ENCODE results near the gene NOVA2.

NOVA2 gene, protein sequence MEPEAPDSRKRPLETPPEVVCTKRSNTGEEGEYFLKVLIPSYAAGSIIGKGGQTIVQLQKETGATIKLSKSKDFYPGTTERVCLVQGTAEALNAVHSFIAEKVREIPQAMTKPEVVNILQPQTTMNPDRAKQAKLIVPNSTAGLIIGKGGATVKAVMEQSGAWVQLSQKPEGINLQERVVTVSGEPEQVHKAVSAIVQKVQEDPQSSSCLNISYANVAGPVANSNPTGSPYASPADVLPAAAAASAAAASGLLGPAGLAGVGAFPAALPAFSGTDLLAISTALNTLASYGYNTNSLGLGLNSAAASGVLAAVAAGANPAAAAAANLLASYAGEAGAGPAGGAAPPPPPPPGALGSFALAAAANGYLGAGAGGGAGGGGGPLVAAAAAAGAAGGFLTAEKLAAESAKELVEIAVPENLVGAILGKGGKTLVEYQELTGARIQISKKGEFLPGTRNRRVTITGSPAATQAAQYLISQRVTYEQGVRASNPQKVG

DNA sequence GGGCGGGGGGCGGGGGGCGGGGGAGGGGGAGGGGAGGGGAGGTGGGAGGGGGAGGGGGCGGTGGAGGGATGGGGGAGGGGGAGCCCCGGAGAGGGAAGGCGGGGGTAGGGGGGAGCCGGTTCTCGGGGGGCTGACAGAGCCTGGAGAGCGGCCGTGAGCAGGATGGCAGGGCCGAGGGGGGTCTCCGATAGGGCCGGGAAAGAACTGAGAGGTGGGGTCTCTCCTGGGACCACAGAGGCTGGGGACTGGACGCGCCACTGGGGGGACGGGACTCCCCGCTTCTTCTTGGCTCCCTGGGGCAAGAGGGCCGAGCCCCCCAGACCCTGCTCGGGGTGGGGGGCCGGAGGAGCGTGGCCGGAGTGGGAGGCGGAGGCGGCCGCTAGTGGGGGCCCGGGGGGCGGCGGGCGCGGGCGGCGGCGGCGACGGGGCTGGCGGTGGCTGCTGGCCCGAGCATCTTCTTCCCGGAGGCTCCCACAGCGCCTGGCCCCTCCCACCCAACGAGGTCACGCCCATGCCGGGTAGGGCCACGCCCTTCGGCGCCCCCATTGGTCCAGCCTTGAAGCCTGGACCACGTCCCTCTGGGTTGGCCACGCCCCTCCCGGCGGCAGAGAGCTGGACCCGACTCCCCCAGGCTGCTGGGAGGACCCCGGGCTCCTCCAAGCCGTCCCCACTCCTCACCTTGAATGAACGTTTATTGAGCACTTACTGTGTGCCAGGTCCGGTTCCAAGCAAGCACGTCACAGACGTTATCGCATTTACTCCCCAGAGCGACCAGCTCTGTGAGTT is at the start of gene NOVA2:
Gene NOVA2, minus strand, starts transcription at position 313 of the 786 bp plus-strand sequence. CDS start 514 bp downstream, outside the sequence.
- DNase-seq (ENCODE audit: low read depth in 2 of 2), result no peak

- DNase-seq (ENCODE audit: low read depth in 2 of 2), result no peak
Observed at GRCh38 chr19:46023311-46023779, 49.7 kb upstream of the NOVA2 start.

- no peak for DNase-seq (ENCODE audit: low read depth in 2 of 2)
Observed at GRCh38 chr19:46022431-46023310, 49.0 kb upstream of the NOVA2 start, which contains the start of gene PGLYRP1. PGLYRP1 (minus strand) TSS chr19:46023053; CDS start chr19:46023021, 32 bp downstream.

- no peak for DNase-seq (ENCODE audit: low read depth in 2 of 2)
Observed at GRCh38 chr19:46022061-46022430, 48.4 kb upstream of the NOVA2 start.

GRCh38 chr19:46021531-46022041 is 47.9 kb upstream of the NOVA2 start:
- no peak for DNase-seq (ENCODE audit: low read depth in 2 of 2)

- DNase-seq (ENCODE audit: low read depth in 2 of 2), result no peak
Observed at GRCh38 chr19:46020819-46021125, 47.1 kb upstream of the NOVA2 start.

GRCh38 chr19:46019270-46019669 is 45.6 kb upstream of the NOVA2 start:
- DNase-seq (ENCODE audit: low read depth in 2 of 2), result no peak

DNA sequence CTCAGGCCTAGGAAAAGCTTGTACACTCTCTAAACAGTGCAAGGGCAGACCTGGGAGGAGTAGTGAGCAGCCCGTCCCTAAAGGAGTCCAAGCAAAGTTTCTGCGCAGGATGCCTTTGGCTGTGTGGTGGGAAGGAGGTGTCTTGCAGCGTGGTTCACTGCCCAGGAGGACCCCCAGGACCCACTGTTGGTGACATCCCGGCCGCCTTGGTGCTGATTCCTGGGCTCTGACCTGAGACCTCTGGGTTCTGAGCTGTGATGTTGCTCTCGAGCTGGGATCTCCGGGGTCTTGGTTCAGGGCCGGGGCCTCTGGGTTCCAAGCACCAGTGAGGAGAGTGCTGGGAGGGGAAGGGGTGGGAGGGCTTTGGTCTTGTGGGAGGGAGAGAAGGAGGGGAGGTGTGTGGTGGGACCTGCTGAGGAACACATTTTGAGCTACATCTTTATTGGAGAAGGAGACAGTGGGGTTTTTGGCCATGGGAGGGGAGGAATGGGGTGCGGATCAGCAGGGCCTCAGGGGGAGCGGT is 45.1 kb upstream of the NOVA2 start:
- DNase-seq (ENCODE audit: low read depth in 2 of 2), result no peak

DNA sequence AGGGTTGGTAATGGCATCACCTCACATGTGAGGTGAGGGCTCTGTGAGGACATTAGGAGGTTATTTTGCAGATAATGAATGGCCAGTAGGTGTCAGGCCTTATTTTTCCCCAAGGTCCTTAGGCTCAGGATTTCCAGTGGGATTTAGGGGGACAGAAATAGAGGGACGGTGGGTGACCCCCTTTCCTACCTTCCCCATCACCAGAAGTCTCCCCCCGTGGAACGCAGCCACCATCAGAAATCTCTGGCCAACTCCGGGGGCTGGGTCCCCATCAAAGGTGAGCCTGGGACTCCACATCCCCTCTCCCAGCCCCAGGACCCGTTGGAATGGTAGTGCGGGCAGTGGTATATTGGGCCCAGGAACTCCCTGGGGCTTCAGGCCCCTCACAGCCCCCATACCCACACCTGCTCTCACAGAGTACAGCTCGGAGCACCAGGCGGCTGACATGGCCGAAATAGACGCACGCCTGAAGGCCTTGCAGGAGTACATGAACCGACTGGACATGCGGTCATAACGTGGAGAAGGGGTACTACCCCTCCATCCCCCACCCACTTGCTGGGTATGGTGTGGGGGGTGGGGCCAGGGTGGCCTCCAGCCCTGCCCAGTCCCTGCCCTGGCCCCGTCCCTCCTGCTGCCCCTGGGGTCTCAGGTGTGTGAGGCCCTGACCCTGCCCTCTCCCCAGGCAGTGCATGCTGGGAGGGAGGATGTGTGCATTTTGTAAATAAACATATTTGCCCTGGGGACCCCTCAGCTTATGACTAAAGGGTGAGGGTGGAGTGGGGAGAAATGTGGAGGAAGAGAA is 44.4 kb upstream of the NOVA2 start:
- no peak for DNase-seq (ENCODE audit: low read depth in 2 of 2)

DNA sequence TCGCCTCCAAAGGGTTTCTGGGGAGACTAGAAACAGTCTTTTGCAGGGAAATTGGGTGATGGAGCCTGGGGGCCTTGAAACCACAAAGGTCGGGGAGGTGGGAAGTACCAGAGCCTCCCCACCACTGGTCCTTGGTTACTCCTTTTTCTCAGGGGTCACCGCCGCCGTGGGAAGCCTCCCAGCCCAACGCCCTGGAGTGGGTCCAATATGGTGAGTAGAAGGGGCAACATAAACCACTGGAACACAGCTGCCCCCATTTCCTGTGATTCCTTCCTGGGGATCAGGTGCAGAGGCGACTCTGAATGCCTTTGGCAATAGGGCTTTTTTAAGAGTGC is 43.4 kb upstream of the NOVA2 start:
- no peak for DNase-seq (ENCODE audit: low read depth in 2 of 2)

GRCh38 chr19:46016426-46017094 is 42.9 kb upstream of the NOVA2 start:
- DNase-seq (ENCODE audit: low read depth in 2 of 2), result peak; percentile 61 to 75

- DNase-seq (ENCODE audit: low read depth in 2 of 2), result peak in 1 of 2 donors; percentile 45
Observed at GRCh38 chr19:46015687-46016425, 42.2 kb upstream of the NOVA2 start.

- DNase-seq (ENCODE audit: low read depth in 2 of 2), result peak; percentile 38 to 60
Observed at GRCh38 chr19:46014941-46015686, 41.4 kb upstream of the NOVA2 start.

GRCh38 chr19:46014534-46014933 is 40.9 kb upstream of the NOVA2 start:
- DNase-seq (ENCODE audit: low read depth in 2 of 2), result no peak

- DNase-seq (ENCODE audit: low read depth in 2 of 2), result peak; percentile 31 to 40
Observed at GRCh38 chr19:46009530-46010510, 36.2 kb upstream of the NOVA2 start.

- DNase-seq (ENCODE audit: low read depth in 2 of 2), result no peak
Observed at GRCh38 chr19:46006411-46006810, 32.7 kb upstream of the NOVA2 start.

- DNase-seq (ENCODE audit: low read depth in 2 of 2), result no peak
Observed at GRCh38 chr19:46002678-46003275, 29.1 kb upstream of the NOVA2 start.
